DOHH2 (cell line): Measurements from ENCODE around the gene DHRS3.

ENCODE experiments used
- CTCF ChIP-seq: fragments of 200-600 bp; sonication (generic); IDR thresholded peaks from one replicate; pipeline ENCODE4 v1.5.1; 2014; ENCODE audit warnings: antibody characterized with exemption, mild to moderate bottlenecking, low read depth, low read length; ENCODE audit not compliant: poor library complexity, severe bottlenecking
- EZH2phosphoT487 ChIP-seq: fragments of 200-600 bp; sonication (generic); IDR thresholded peaks from 2 replicates; pipeline ENCODE4 v1.6.1; 2017; ENCODE audit warnings: borderline replicate concordance, mild to moderate bottlenecking, antibody characterized with exemption, low read length, moderate library complexity, mixed read lengths

DNA sequence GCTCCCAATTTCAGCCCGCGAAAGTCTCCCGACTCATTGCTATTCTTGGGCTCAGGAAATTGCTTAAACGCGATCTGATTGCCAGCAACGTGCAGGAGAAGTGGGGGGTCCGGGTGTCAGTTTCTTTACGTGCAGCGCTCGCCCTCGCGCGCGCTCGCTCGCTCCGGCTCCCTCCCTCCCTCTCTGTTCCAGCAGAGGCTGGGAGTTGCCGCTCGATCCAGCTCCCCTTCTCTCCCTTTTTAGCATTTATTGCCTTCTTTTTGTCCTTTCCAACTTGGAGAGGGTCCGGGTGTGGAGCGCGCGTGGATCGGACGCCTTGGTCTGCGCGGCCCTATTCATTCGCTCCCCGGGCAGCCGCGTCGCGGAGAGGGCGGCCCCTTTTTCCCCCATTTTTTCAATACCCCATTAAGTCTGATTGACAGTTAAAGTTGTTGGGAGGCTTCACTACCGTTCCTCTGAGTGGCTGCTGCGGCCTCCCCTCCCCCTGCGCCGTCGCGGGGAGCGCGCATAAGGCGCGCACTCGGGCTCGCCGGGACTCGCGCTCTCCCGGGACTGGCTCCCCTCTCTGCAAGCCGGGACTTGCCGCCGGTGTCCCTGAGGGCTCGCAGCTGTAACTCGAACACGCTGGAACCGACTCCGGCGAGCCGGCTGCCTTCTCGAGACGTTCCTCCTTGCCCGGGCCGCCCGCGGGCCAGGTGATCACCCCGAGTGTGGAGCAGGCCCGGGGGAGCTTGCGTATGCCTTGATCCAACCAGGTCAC, at the start of gene DHRS3:
- TF ChIP-seq CTCF (no peak), EZH2phosphoT487 (no peak; the same call in 1 of the 2 replicates)
